Muscle of back (tissue), 11 donors: ENCODE measurements around the gene GALNT14. TPM values are rescaled to one million over a fixed set of nuclear protein-coding genes. Genes with fewer than 3 reads are reported as not detected.
"Not testable (repeated sequence)": the region's sequence is repeated elsewhere in the genome, so short reads cannot be mapped to it uniquely, and the experiment has no call there.

ENCODE experiments used
- DNase-seq, 3 donors: peaks; one replicate each; pipeline versions ENCODE4 v3.0.0 to v3.0.0-alpha.2; 2013
- polyA plus RNA-seq, 10 donors: library from polyadenylated mRNA; unstranded; fragments of 120-200 nt; gene quantifications; one replicate each; pipeline ENCODE4 v1.2.1, GENCODE V29; 2013; ENCODE audit not compliant: insufficient read length in 10 of 10

GALNT14 gene
- polyA plus RNA-seq, 10 donors = 1.8 to 6.0 (median 2.9) TPM

DNA sequence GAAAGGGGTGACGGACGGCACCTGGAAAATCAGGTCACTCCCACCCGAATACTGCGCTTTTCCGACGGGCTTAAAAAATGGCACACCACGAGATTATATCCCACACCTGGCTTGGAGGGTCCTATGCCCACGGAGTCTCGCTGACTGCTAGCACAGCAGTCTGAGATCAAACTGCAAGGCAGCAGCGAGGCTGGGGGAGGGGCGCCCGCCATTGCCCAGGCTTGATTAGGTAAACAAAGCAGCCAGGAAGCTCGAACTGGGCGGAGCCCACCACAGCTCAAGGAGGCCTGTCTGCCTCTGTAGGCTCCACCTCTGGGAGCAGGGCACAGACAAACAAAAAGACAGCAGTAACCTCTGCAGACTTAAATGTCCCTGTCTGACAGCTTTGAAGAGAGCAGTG lies 233.8 kb downstream of the GALNT14 start:
- DNase-seq = not testable (repeated sequence)

GRCh38 chr2:30903326-30903725 lies 234.9 kb downstream of the GALNT14 start:
- no peak for DNase-seq

- DNase-seq = peak in 1 of 3 donors; percentile 26
Observed at GRCh38 chr2:30900381-30900780, 237.9 kb downstream of the GALNT14 start.

- no peak for DNase-seq
Observed at GRCh38 chr2:30899516-30900054, 238.7 kb downstream of the GALNT14 start.

DNA sequence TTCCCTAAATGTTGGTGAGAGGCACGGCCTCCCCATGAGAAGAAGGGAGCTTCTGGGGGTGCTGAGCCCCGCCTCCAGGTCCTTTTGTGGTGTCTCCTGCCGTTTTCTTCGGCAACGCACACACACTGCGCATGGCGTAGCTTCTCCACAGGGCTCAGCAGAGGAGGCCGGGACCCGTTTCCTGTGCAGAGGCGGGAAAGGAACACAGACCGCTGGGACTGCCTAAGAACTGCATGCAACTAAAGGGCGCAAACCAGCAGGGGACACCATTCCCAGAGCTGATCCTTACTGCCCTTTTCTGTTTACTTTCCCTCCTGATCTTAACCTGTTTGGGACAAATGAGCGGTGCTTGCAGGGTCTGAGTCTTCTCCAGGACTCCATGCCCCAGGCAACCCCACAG lies 240.7 kb downstream of the GALNT14 start:
- DNase-seq = no peak

- DNase-seq = peak in 1 of 3 donors; percentile 19
Observed at GRCh38 chr2:30894498-30895119, 243.6 kb downstream of the GALNT14 start.

DNA sequence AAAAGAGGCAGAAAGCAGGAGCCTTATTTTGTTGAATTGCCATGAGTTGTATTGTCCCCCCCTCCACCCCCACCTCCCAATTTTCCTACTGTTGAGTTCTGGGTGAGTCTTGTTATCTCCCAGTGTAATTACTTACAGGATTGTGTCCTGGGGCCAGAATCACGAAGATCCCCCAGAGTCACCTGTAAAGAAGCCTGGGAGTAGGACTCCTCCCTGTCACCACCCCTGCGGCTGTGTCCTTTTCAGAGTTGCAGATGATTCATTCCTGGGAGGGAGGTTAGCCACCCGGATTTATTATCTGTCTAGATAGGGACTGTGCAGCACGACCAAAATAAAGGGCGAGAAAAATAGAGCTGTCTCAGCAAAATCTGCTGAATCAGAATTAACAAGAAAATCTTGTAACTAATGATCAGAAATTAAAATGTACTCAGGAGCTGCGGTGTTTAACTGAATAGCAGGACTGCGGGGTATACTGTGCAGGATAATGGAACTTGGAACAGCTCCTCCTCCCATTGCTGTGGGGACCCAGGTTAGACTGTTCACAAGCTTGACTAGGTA lies 249.3 kb downstream of the GALNT14 start:
- DNase-seq = no peak

DNA sequence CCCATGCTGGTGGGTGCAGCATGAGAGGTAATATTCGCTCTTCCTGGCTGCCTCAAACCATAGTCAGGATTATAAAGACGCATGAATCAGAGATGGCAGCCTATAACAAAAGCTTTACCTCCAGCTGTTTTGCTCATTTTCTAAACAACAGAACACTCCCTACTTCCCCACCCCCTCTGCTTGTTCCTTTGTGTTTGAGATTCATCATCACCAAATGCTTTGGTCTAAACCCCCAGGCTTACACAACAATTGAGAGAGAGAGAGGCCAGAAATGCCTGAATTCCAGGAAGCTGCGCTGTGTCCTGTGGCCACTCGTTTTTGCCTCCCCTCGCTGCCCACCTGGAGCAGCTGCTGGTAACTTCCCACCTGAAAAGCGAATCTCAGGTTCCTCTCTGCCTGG lies 252.2 kb downstream of the GALNT14 start:
- DNase-seq = no peak

- no peak for DNase-seq
Observed at GRCh38 chr2:30883822-30884221, 254.4 kb downstream of the GALNT14 start.

DNA sequence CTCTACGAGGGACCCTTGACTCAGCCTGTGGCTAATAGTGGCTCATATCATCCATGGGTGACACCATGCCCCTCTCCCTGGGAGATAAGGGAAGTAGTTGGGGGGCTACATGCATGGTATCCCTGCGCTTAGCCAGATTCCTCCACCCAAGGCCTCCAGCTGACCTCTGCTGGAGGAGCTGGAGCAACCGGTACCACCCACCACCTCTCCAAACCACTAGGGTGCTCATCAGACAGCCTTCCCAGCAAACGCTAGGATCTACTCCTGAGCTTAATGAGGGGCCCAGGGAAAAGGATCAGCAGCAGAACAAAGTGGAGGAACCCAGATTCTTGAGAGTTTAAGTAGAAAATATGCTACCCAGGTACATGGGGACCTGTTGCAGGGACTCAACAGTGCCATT lies 255.1 kb downstream of the GALNT14 start:
- no peak for DNase-seq

DNA sequence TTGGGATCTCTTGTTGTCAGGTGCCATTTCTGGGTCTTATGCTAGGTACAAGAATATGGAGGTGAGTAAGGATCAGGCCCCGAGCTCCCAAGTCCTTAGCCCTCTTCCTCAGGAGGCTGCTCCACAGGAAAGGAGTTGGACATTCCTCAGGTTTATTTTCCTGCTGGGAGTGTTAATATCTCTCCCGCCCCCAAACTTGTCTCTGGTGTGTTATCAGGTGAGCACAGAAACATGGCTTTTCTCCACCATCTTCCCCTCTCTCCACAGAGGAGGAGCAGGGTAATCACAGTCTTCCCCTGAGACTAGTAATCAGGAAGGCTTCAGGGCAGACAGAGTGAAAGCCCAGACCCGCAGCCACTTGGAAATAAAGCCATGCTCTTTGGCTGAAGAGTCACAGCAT lies 257.7 kb downstream of the GALNT14 start:
- DNase-seq = no peak

GRCh38 chr2:30877833-30878232 lies 260.4 kb downstream of the GALNT14 start:
- no peak for DNase-seq

- DNase-seq = no peak
Observed at GRCh38 chr2:30872797-30873196, 265.4 kb downstream of the GALNT14 start.

GRCh38 chr2:30871980-30872789 lies 266.1 kb downstream of the GALNT14 start:
- no peak for DNase-seq

DNA sequence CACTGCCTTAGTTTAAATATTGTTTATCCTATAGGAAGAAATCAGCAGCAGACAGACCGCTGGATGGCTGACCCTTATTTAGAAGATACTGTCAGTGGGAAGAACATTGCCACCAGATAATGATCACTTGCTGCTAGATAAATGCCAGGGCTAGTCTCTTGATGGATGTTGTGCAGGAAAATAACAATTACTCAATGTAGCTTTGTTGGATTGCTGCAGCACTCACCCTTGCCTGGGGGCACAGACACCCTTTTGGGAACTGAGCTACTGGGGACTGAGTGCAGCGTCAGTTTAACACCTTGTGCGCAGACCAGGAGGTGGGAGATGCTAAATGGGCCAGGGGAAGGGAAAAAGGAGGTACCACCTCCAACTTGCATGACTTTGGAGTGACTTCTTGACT lies 266.8 kb downstream of the GALNT14 start:
- no peak for DNase-seq

DNA sequence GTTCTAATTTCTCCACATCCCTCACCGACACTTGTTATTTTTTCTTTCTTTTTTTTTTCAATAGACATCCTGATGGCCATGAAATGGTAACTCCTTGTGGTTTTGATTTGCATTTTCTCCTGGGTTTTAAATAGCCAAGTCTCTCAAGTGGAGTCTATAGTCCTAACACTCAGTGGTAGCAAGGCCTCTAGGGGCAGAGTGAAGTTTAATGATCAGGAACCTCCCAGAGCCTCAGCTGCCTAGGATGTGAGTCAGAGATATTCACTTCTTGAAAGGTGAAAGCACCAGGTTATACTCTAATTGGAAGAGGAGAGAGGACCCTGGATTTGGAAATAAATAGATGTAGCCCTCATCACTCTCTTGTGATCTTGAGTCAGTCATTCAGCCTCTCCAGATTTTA lies 268.3 kb downstream of the GALNT14 start:
- no peak for DNase-seq

GRCh38 chr2:30867385-30867784 lies 270.9 kb downstream of the GALNT14 start:
- DNase-seq = no peak

DNA sequence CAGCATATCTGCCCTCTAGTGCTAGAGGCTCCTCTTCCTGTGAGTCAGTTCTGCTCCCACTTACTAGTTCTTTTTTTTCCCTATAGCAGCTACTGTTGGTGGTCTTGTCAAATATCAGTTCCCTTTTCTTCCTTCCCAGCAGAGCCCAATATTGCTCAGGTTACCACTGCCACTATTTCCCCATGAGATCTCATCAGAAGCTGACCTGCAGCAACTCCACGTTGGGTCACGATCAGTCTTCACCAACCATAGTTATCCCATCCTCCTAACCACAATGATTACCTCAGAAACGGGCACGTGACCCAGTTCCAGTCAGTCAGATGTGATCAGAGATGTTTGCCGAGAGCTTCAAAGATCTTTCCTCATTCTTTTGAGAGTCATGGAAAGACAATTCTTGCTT lies 271.3 kb downstream of the GALNT14 start:
- DNase-seq = no peak

DNA sequence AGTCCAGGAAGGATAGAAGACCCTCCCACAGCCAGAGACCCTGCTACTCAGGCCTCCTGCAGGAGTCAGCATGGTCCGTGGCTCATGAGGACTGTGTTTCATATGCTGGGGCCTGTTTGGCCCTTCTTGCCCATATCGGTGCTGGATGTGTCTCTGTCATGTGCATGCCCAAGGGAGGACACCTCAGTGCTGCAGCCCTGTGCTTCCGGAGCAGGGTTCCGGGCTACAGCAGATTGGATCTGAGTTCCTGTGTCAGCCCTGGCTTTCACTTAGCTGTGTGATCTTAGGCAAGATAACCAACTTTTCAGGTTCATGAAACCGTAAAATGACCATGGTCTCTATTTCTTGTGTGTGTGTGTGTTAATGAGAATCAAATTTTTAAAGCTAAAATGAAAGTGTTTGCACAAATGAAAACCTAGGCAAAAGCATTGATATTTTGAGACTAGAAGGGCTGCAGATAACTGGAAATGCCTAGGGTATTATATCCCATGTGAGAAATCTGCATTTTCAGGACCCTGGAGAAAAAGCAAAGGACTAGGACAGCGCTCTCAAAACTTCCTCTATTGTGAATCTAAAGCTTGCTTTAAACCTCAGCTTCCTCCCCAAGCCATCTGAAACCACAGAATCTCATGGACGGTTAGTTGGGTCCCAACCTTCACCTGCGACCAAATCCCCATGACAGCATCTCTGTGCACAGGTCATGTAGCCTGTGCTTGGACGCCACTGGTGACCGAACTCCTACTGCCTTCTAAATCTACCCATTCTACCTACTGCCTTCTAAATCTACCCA lies 272.2 kb downstream of the GALNT14 start:
- DNase-seq = no peak

DNA sequence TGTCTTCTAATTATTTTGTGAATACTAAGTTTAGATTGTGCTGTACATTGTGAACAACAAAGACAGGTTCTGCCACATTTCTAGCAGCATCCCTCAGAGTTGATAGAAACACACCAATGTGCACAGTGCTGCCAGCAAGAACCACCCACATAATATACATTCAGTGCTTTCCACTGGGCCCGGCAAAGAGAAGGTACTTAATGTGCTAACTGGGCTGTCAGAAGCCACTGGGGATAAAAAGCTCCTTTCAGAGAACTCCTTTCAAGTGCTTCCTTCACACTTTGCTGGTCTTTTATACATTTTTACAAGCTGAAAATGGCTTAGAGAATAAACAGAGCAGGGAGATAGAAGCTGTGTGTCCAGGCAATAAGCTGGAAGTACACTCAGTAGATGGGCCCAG lies 273.0 kb downstream of the GALNT14 start:
- DNase-seq = no peak

GRCh38 chr2:30862054-30862651 lies 276.1 kb downstream of the GALNT14 start:
- peak; percentile 59 to 77 (median 67) for DNase-seq

- no peak for DNase-seq
Observed at GRCh38 chr2:30860726-30861125, 277.5 kb downstream of the GALNT14 start.
